IgD-negative memory B cell (primary cell): ENCODE results near the gene RPS27L. TPM values are rescaled to one million over a fixed set of nuclear protein-coding genes. Genes with fewer than 3 reads are reported as not detected.
A peak's percentile ranks its signal among the peaks of the same experiment; 100 is the strongest.

Experiments
- H3K27ac Mint-ChIP-seq, 3 donors: one replicate each; pipeline ENCODE4 v1.8.0; 2020 to 2022; ENCODE audit warnings: mild to moderate bottlenecking in 3 of 3, mixed read lengths in 3 of 3, moderate library complexity in 1 of 3
- H3K27me3 Mint-ChIP-seq: one replicate; pipeline ENCODE4 v1.8.0; 2021; ENCODE audit warnings: mixed read lengths
- H3K36me3 Mint-ChIP-seq: one replicate; pipeline ENCODE4 v1.8.0; 2020; ENCODE audit warnings: mild to moderate bottlenecking, mixed read lengths
- H3K4me1 Mint-ChIP-seq, 3 donors: one replicate each; pipeline ENCODE4 v1.8.0; 2020 to 2022; ENCODE audit warnings: mixed read lengths in 3 of 3, mild to moderate bottlenecking in 1 of 3
- H3K4me3 Mint-ChIP-seq, 4 donors: one replicate each; pipeline ENCODE4 v1.8.0; 2020 to 2022; ENCODE audit warnings: mild to moderate bottlenecking in 4 of 4, mixed read lengths in 4 of 4, moderate library complexity in 3 of 4
- H3K9me3 Mint-ChIP-seq, 3 donors: one replicate each; pipeline ENCODE4 v1.8.0; 2020 to 2021; ENCODE audit warnings: mixed read lengths in 3 of 3, mild to moderate bottlenecking in 1 of 3
- polyA plus RNA-seq: library from polyadenylated mRNA; unstranded; fragments of 300-500 nt; fragmentation: Illumina TruSeq; gene quantifications from one replicate; pipeline ENCODE4 v1.2.3, GENCODE V29; 2021

RPS27L gene
- polyA plus RNA-seq: 147 TPM

GRCh38 chr15:63157118-63157843 is at the start of gene RPS27L:
Gene RPS27L (minus strand): TSS chr15:63157477. CDS start chr15:63157405, 72 bp downstream.
- Mint-ChIP-seq H3K27me3 (no peaks in the 10 kb centered on the region), H3K9me3 (no peaks in the 10 kb centered on the region), H3K27ac (peak within 1 kb of the TSS; percentile 95 to 98 (median 96)), H3K4me1 (peaks cover 11 to 20% (median 14%) of the 10 kb centered on the region in 3 donors), H3K4me3 (peak within 1 kb of the TSS; percentile 100), H3K36me3 (peaks cover 4% of the 10 kb centered on the region)

- Mint-ChIP-seq H3K27ac (peak overlapping the region in 1 of 3 donors; percentile 6), H3K4me3 (no peak overlapping the region), H3K4me1 (peaks cover 61 to 67% (median 64%) of the 10 kb centered on the region in 3 donors), H3K9me3 (no peaks in the 10 kb centered on the region), H3K36me3 (peaks cover 6% of the 10 kb centered on the region), H3K27me3 (no peaks in the 10 kb centered on the region)
These were observed 48.8 kb upstream of the RPS27L start for GRCh38 chr15:63206079-63206478.

DNA sequence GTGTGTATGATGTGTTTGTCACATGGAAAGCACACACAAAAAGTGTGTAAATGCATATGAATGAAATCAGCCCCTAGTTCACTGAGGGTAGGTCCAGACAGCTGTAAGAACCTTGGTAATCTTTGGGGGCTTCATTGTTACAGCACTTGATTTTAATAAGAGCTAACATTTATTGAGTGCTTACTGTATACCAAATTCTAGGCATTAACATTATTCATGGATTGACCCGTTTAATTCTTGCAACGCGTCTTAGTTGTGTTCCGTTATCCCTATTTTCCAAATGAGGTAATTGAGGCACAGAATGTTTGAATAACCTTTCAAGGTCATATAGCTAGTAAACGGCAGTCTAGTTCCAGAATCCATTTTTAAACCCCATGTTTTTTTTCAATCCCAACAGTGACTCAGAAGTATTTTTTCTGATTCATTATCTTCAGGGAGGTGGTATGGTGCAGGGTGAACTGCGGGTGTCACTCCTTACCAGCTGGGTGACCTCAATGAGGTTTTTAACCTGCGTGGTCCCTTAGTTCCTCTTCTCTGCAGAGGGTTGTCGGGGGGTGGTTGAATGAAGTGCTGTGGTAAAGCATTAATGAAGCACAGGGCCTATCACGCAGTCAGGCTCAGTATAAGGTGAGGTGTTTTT is 46.3 kb upstream of the RPS27L start:
- H3K36me3 Mint-ChIP-seq: peaks cover 6% of the 10 kb centered on the region
- no peaks in the 10 kb centered on the region for H3K27me3 Mint-ChIP-seq
- no peaks in the 10 kb centered on the region for H3K9me3 Mint-ChIP-seq
- peaks cover 55 to 68% (median 63%) of the 10 kb centered on the region in 3 donors for H3K4me1 Mint-ChIP-seq
- peak overlapping the region; percentile 0 to 78 (median 66) for H3K4me3 Mint-ChIP-seq
- peak overlapping the region; percentile 22 to 80 (median 60) for H3K27ac Mint-ChIP-seq

DNA sequence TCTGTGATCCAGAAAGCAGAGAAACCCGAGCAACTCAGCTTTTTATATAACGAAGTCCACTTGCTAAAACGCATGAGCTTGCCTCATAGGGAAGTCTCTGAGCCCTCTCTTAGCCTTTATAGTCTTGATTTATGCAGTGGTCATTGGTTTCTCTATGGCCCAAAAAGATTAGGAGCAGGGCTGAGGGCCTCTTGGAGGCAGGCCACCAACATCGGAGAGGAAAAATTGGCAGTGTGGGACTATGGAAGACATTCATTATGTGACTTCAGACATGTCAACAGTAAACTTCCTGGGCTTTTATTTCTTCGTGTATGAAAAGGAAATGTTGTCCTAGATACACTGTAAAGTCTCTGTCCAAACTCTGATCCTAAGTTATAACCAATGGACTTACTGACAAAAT is 45.6 kb upstream of the RPS27L start:
- no peaks in the 10 kb centered on the region for H3K27me3 Mint-ChIP-seq
- H3K27ac Mint-ChIP-seq: peak overlapping the region in 2 of 3 donors; percentile 67 to 80
- H3K36me3 Mint-ChIP-seq: peaks cover 4% of the 10 kb centered on the region
- no peaks in the 10 kb centered on the region for H3K9me3 Mint-ChIP-seq
- H3K4me3 Mint-ChIP-seq: peak overlapping the region in 2 of 4 donors; percentile 56 to 78
- peaks cover 55 to 70% (median 63%) of the 10 kb centered on the region in 3 donors for H3K4me1 Mint-ChIP-seq

DNA sequence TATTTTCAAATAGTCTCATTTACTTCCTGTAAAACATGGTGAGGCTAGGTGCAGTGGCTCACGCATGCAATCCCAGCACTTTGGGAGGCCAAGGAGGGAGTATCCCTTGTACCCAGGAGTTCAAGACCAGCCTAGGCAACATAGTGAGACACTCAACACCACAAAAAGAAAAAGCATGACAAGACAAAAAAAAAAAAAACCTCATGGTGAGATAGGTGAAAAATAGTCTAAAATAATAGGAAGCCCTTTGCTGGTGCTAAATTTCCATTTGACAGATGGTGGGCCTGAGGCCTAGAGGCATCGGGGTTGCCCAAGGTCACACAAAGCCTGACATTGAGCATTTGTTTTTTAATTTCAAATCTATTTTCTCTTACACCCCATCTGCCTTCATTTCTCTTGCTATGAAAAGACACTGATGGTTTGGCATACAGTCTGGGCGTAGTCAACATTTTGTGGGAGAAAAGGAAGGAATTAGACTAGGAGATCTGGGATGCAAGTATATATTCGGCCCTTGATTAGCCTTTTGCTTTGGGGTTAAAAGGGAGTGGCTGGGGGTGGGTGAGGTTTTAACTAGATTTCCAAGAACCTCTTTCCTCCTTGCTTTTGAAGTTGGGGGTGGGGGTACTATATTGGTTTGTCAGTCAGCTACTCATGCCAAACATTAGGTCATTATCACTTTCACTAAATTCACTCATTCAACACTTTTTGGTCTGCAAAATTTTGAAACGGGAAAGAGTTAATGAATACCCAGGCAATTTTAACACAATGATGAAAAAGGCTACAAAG is 43.4 kb upstream of the RPS27L start:
- Mint-ChIP-seq H3K36me3 (peaks cover 4% of the 10 kb centered on the region), H3K4me3 (peak overlapping the region in 1 of 4 donors; percentile 32), H3K4me1 (peaks cover 46 to 72% (median 60%) of the 10 kb centered on the region in 3 donors)

GRCh38 chr15:63198371-63199250 is 41.3 kb upstream of the RPS27L start:
- peaks cover 7% of the 10 kb centered on the region for H3K36me3 Mint-ChIP-seq
- H3K27ac Mint-ChIP-seq: peak overlapping the region in 1 of 3 donors; percentile 53
- H3K4me3 Mint-ChIP-seq: no peak overlapping the region
- no peaks in the 10 kb centered on the region for H3K27me3 Mint-ChIP-seq
- H3K4me1 Mint-ChIP-seq: peaks cover 52 to 79% (median 64%) of the 10 kb centered on the region in 3 donors
- H3K9me3 Mint-ChIP-seq: no peaks in the 10 kb centered on the region

More for the DNA sequence above, 43.4 kb upstream of the RPS27L start:
- Mint-ChIP-seq H3K27me3 (no peaks in the 10 kb centered on the region), H3K9me3 (no peaks in the 10 kb centered on the region), H3K27ac (peak overlapping the region in 1 of 3 donors; percentile 80)

DNA sequence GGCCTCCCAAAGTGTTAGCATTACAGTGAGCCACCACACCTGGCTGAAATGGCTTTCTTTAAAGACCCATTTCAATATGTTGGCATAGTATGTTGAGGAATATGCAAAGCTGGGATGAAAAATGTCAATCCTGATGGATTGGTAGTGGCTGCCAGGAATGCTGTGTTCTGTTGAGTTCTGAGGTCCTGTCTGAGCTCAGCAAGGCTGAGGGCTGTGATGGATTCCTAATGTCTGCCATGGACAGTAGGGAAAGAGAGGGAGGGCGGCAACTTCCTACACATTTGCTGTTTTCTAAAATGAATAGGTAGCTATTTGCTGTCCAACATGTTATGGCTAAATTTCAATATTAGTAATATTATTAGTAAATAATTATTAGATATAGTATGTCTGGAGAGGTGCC is 40.3 kb upstream of the RPS27L start:
- no peaks in the 10 kb centered on the region for H3K27me3 Mint-ChIP-seq
- H3K4me3 Mint-ChIP-seq: no peak overlapping the region
- peaks cover 7% of the 10 kb centered on the region for H3K36me3 Mint-ChIP-seq
- H3K4me1 Mint-ChIP-seq: peaks cover 48 to 75% (median 55%) of the 10 kb centered on the region in 3 donors
- no peaks in the 10 kb centered on the region for H3K9me3 Mint-ChIP-seq
- no peak overlapping the region for H3K27ac Mint-ChIP-seq

DNA sequence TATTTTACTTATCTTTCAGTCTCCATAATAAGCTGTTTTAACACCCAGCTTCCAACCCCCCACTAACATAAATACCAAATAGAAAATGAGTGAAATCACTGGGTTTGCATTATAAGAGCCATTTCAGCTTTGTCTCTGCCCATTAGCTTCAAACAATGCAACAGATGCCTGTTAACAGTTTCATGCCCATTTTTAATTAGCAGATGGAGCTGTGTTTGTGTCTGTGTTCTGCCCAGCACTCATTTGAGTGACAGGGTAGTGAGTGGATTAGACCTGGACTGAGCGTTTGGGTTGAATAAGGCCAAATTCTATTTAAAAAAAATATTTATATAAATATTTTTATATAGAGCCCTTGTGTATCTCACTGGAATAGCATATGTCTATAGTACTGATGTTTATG is 39.6 kb upstream of the RPS27L start:
- no peaks in the 10 kb centered on the region for H3K9me3 Mint-ChIP-seq
- peak overlapping the region in 1 of 4 donors; percentile 42 for H3K4me3 Mint-ChIP-seq
- H3K27ac Mint-ChIP-seq: no peak overlapping the region
- peaks cover 7% of the 10 kb centered on the region for H3K36me3 Mint-ChIP-seq
- H3K27me3 Mint-ChIP-seq: no peaks in the 10 kb centered on the region
- H3K4me1 Mint-ChIP-seq: peaks cover 47 to 76% (median 56%) of the 10 kb centered on the region in 3 donors

DNA sequence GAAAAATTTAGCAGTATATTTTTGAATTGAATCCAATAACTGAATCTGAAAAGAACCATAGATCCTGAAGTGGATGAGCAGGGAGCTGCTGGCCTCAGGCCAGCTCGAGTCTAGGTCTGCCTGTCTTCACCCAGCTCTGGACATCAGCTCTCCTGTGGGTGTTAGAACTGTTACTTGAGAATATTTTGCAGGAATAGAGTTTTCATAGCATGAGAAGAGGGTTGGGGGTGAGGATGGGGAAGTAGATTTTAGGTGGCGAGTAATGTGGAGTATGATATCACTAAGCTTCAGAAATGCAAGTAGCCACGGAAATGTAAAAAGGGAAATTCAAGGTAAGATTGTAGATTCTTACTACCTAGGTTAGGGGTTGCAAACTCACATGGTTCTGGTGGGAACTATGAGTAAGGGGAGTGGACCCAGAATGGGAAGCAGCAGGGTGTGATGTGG is 38.3 kb upstream of the RPS27L start:
- Mint-ChIP-seq H3K27ac (peak overlapping the region; percentile 59 to 92 (median 61)), H3K4me1 (peaks cover 46 to 79% (median 58%) of the 10 kb centered on the region in 3 donors), H3K36me3 (peaks cover 2% of the 10 kb centered on the region), H3K27me3 (no peaks in the 10 kb centered on the region), H3K9me3 (no peaks in the 10 kb centered on the region), H3K4me3 (peak overlapping the region; percentile 51 to 82 (median 71))

GRCh38 chr15:63194880-63195568 is 37.7 kb upstream of the RPS27L start:
- H3K27ac Mint-ChIP-seq: peak overlapping the region; percentile 61 to 92 (median 68)
- H3K27me3 Mint-ChIP-seq: no peaks in the 10 kb centered on the region
- H3K36me3 Mint-ChIP-seq: peaks cover 2% of the 10 kb centered on the region
- no peaks in the 10 kb centered on the region for H3K9me3 Mint-ChIP-seq
- peaks cover 49 to 79% (median 60%) of the 10 kb centered on the region in 3 donors for H3K4me1 Mint-ChIP-seq
- peak overlapping the region in 3 of 4 donors; percentile 61 to 82 (median 81) for H3K4me3 Mint-ChIP-seq

- peak overlapping the region; percentile 72 to 99 (median 82) for H3K4me3 Mint-ChIP-seq
- H3K27ac Mint-ChIP-seq: peak overlapping the region; percentile 81 to 94 (median 85)
- H3K4me1 Mint-ChIP-seq: peaks cover 48 to 75% (median 60%) of the 10 kb centered on the region in 3 donors
- no peaks in the 10 kb centered on the region for H3K27me3 Mint-ChIP-seq
- H3K36me3 Mint-ChIP-seq: peaks cover 2% of the 10 kb centered on the region
- no peaks in the 10 kb centered on the region for H3K9me3 Mint-ChIP-seq
These were observed 37.0 kb upstream of the RPS27L start for GRCh38 chr15:63194302-63194701.

GRCh38 chr15:63192619-63193206 is 35.4 kb upstream of the RPS27L start:
- H3K27ac Mint-ChIP-seq: peak overlapping the region; percentile 85 to 97 (median 94)
- H3K27me3 Mint-ChIP-seq: no peaks in the 10 kb centered on the region
- H3K36me3 Mint-ChIP-seq: peaks cover 2% of the 10 kb centered on the region
- peaks cover 50 to 71% (median 60%) of the 10 kb centered on the region in 3 donors for H3K4me1 Mint-ChIP-seq
- no peaks in the 10 kb centered on the region for H3K9me3 Mint-ChIP-seq
- H3K4me3 Mint-ChIP-seq: peak overlapping the region; percentile 76 to 99 (median 90)
